ENCODE results near the gene LIFR. TPM values are rescaled to one million over a fixed set of nuclear protein-coding genes. Genes with fewer than 3 reads are reported as not detected.

The LIFR gene
- polyA plus RNA-seq, 1 donor from 2014 or later: 5.8 TPM

GRCh38 chr5:38462976-38463633 is 93.3 kb downstream of the LIFR start:
- no peaks in the 10 kb centered on the region for H4K20me1 ChIP-seq (ENCODE audit: insufficient read depth)
- no peak overlapping the region for H3K4me3 ChIP-seq (ENCODE audit: low read length)
- H3K27me3 ChIP-seq (ENCODE audit: insufficient read depth, low read depth, low read length): no peaks in the 10 kb centered on the region
- H3K4me2 ChIP-seq (ENCODE audit: low read length): no peak overlapping the region
- H3K9me2 ChIP-seq (ENCODE audit: insufficient read depth, low read length): no peaks in the 10 kb centered on the region
- no peak overlapping the region for H3K27ac ChIP-seq (ENCODE audit: low read length)
- H2AFZ ChIP-seq (ENCODE audit: low read depth, low read length): no peak overlapping the region
- TF ChIP-seq EZH2 (IDR thresholded peaks at IDR 0.05; ENCODE audit: borderline replicate concordance, insufficient read depth, low read length, poor library complexity, severe bottlenecking) (no peak), REST (IDR thresholded peaks at IDR 0.05; ENCODE audit: borderline replicate concordance) (no peak), EP300 (conservative IDR thresholded peaks at IDR 0.05; ENCODE audit: poor library complexity, severe bottlenecking) (no peak), TAF1 (IDR thresholded peaks at IDR 0.05; ENCODE audit: low read depth) (no peak), MXI1 (conservative IDR thresholded peaks at IDR 0.05; ENCODE audit: poor library complexity, severe bottlenecking) (no peak), POLR2AphosphoS5 (IDR thresholded peaks at IDR 0.05) (no peak), SMC3 (conservative IDR thresholded peaks at IDR 0.05; ENCODE audit: poor library complexity) (no peak), RAD21 (conservative IDR thresholded peaks at IDR 0.05) (no peak)
- TF ChIP-seq, protein P1, sequence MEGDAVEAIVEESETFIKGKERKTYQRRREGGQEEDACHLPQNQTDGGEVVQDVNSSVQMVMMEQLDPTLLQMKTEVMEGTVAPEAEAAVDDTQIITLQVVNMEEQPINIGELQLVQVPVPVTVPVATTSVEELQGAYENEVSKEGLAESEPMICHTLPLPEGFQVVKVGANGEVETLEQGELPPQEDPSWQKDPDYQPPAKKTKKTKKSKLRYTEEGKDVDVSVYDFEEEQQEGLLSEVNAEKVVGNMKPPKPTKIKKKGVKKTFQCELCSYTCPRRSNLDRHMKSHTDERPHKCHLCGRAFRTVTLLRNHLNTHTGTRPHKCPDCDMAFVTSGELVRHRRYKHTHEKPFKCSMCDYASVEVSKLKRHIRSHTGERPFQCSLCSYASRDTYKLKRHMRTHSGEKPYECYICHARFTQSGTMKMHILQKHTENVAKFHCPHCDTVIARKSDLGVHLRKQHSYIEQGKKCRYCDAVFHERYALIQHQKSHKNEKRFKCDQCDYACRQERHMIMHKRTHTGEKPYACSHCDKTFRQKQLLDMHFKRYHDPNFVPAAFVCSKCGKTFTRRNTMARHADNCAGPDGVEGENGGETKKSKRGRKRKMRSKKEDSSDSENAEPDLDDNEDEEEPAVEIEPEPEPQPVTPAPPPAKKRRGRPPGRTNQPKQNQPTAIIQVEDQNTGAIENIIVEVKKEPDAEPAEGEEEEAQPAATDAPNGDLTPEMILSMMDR (IDR thresholded peaks at IDR 0.05; ENCODE audit: poor library complexity, severe bottlenecking): no peak
- H3K79me2 ChIP-seq (replicated peaks; ENCODE audit: insufficient read depth, low read length): no peaks in the 10 kb centered on the region
- H3F3A ChIP-seq (ENCODE audit: insufficient read depth, low read length, poor library complexity, severe bottlenecking): peaks cover 5% of the 10 kb centered on the region
- no peaks in the 10 kb centered on the region for H3K9me3 ChIP-seq (ENCODE audit: low read length)
- no peak overlapping the region for H3K9ac ChIP-seq (ENCODE audit: low read length)
- no peaks in the 10 kb centered on the region for H3K36me3 ChIP-seq (ENCODE audit: insufficient read depth, low read length)

GRCh38 chr5:38458174-38458573 is 98.3 kb downstream of the LIFR start:
- H3K36me3 ChIP-seq (ENCODE audit: insufficient read depth, low read length): no peaks in the 10 kb centered on the region
- H3K9ac ChIP-seq (ENCODE audit: low read length): no peak overlapping the region
- no peaks in the 10 kb centered on the region for H3K27me3 ChIP-seq (ENCODE audit: insufficient read depth, low read depth, low read length)
- no peaks in the 10 kb centered on the region for H3F3A ChIP-seq (ENCODE audit: insufficient read depth, low read length, poor library complexity, severe bottlenecking)
- H3K27ac ChIP-seq (ENCODE audit: low read length): no peak overlapping the region
- no peaks in the 10 kb centered on the region for H4K20me1 ChIP-seq (ENCODE audit: insufficient read depth)
- H3K9me3 ChIP-seq (ENCODE audit: low read length): no peaks in the 10 kb centered on the region
- H3K79me2 ChIP-seq (replicated peaks; ENCODE audit: insufficient read depth, low read length): no peaks in the 10 kb centered on the region
- no peaks in the 10 kb centered on the region for H3K9me2 ChIP-seq (ENCODE audit: insufficient read depth, low read length)
- TF ChIP-seq SMC3 (conservative IDR thresholded peaks at IDR 0.05; ENCODE audit: poor library complexity) (no peak), POLR2AphosphoS5 (IDR thresholded peaks at IDR 0.05) (no peak), EP300 (conservative IDR thresholded peaks at IDR 0.05; ENCODE audit: poor library complexity, severe bottlenecking) (no peak), TAF1 (IDR thresholded peaks at IDR 0.05; ENCODE audit: low read depth) (no peak), RAD21 (conservative IDR thresholded peaks at IDR 0.05) (no peak), MXI1 (conservative IDR thresholded peaks at IDR 0.05; ENCODE audit: poor library complexity, severe bottlenecking) (no peak)
- no peak overlapping the region for H3K4me3 ChIP-seq (ENCODE audit: low read length)
- H3K4me2 ChIP-seq (ENCODE audit: low read length): no peak overlapping the region
- no peak overlapping the region for H2AFZ ChIP-seq (ENCODE audit: low read depth, low read length)

Data from neural cell (in vitro differentiated cells).